HL-60/S4 treated with phorbol 12-myristate 13-acetate at 8.2 ng/mL for 4 days and 3 days (cell line): Measurements from ENCODE around the gene AGRN.
"Not testable (repeated sequence)": the region's sequence is repeated elsewhere in the genome, so short reads cannot be mapped to it uniquely, and the experiment has no call there.

Experiments used
- in situ Hi-C: fragments of 300-500 bp; cut with MboI; formaldehyde crosslinking; loops from 2 replicates; pipeline ENCODE4 v1.15.0; 2022; ENCODE audit warnings: low sequenced_read_pairs

Gene AGRN

DNA sequence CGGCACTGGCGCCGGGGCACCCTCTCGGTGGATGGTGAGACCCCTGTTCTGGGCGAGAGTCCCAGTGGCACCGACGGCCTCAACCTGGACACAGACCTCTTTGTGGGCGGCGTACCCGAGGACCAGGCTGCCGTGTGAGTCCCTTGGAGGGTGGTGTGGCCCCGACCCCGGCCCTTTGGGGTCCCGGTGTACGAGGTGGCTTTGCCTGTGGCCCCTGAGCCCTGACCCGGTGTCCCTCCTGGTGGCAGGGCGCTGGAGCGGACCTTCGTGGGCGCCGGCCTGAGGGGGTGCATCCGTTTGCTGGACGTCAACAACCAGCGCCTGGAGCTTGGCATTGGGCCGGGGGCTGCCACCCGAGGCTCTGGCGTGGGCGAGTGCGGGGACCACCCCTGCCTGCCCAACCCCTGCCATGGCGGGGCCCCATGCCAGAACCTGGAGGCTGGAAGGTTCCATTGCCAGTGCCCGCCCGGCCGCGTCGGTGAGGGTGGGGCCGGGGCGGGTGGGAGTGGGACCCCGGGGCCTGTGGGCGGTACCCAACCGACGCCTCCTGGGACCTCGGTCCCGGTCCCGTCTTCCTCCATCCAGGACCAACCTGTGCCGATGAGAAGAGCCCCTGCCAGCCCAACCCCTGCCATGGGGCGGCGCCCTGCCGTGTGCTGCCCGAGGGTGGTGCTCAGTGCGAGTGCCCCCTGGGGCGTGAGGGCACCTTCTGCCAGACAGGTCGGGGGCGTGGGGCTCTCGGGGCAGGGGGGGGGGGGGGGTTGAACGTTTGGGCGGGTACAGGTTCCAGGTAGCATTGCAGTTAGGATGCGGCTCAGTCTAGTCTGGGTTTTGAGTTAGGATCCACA is 29.6 kb downstream of the AGRN start:
- in situ Hi-C loops, result no loop called here

DNA sequence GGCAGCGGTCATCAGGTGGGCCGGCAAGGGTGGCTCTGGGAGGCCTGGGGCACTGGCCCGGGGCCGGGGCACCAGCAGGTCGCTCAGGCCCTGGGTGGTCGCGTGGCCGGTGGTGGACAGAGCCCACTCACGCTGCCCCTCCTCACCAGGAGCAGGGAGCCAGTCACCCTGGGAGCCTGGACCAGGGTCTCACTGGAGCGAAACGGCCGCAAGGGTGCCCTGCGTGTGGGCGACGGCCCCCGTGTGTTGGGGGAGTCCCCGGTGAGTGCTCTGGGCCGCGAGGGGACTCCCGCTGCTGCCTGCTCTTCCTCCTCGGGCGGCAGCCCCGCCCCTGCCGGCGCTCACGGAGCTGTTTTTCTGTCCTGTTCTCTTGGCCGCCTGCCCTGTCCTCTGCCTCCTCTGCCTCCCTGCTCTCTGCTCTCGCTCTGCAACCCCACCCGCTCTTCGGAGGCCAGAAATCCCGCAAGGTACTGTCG is 30.7 kb downstream of the AGRN start:
- in situ Hi-C loops, result no loop called here

DNA sequence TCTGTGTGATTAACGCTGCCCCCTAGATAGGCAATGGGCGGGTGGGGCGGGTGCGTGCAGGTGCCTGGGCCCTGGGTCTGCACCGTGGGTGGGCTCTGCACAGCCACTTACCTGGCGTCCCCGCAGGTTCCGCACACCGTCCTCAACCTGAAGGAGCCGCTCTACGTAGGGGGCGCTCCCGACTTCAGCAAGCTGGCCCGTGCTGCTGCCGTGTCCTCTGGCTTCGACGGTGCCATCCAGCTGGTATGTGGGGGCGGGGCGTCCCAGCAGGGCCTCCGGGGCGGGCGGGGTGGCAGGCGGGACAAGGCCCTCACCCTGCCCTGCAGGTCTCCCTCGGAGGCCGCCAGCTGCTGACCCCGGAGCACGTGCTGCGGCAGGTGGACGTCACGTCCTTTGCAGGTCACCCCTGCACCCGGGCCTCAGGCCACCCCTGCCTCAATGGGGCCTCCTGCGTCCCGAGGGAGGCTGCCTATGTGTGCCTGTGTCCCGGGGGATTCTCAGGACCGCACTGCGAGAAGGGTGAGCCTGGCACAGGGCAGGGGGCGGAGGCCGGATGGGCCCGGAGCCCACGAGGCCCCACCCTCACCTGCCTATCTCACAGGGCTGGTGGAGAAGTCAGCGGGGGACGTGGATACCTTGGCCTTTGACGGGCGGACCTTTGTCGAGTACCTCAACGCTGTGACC is 31.3 kb downstream of the AGRN start:
- in situ Hi-C loops, result no loop called here

DNA sequence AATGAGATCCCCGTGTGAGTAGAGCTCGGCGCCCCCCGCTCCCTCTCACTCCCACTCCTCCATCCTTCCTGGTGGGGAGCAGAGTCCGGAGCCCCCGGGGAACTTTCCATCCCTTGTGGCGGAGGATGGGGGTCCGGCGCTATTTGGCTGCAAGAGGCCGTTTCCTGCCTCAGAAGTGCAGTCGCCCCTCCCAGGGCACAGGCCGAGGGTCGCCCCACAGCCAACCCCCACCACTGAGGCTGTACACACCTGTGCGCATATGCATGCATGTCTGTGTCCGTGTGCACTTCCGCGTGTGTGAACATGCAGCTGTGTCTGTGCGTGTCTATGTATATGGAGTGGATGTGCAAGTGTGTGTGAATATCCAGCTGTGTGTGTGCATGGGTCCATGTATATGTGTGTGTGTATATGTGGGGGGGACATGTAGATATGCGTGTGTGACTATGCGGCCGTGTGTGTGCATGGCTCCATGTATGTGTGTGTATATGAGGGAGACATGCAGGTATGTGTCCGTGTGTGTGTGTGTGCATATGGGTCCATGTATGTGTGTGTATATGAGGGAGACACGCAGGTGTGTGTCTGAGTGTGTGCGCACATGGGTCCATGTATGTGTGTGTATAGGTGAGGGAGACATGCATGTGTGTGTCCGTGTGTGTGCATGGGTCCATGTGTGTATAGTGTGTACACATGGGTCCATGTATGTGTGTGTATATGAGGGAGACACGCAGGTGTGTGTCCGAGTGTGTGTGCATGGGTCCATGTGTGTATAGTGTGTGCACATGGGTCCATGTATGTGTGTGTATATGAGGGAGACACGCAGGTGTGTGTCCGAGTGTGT is 32.3 kb downstream of the AGRN start:
- in situ Hi-C loops, result no loop called here

DNA sequence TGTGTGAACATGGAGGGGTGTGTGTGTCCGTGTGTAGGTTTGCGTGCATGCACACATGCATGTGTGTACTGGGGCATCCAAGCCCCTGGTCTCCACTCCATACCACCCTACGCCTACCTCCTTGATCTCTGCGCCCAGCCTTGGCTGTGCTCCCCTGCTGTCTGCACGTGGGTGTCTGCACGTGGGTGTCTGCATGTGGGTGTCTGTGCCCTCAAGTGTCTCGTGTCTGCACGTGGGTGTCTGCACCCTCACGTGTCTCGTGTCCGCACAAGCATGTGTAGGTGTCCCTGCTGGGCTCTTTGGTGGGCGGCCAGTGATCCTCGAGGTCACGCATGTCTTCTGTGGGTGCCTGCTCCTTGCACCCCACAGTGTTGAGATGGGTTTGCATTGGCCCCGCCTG is 33.1 kb downstream of the AGRN start:
- in situ Hi-C loops, result no loop called here

DNA sequence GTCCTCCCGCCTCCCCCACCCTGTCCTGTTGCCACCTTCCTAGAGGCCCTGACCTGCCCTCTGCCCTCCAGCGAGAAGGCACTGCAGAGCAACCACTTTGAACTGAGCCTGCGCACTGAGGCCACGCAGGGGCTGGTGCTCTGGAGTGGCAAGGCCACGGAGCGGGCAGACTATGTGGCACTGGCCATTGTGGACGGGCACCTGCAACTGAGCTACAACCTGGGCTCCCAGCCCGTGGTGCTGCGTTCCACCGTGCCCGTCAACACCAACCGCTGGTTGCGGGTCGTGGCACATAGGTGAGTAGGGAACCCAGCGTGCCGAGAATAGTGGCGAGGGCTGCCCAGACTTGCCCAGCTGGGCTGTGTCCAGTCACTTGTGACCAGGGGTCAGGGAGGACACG is 33.8 kb downstream of the AGRN start:
- in situ Hi-C loops, result no loop called here

DNA sequence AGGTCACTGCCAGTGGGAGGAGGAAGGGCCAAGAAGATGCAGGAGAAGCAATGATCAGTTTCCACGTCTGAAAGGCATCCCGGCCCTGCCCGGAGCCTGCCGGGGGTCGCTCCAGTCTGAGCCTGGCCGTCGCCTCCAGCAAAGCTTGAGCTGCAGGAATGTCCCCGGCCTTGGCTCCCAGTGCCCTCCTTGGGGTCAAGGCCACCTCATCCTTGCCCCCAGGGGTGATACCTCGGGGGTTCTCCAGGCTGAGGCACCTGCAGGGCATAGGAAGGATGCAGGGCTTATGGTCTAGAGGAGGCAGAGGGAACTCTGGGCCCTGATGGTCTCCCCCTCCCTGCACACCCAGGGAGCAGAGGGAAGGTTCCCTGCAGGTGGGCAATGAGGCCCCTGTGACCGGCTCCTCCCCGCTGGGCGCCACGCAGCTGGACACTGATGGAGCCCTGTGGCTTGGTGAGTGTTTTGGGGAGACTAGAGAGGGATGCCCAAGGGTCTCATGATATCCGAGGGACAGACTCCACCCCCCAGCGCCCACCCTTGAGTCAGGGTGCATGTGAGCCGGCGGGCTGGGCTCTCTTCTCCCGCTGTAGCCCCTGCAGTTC is 34.3 kb downstream of the AGRN start:
- in situ Hi-C loops, result no loop called here

DNA sequence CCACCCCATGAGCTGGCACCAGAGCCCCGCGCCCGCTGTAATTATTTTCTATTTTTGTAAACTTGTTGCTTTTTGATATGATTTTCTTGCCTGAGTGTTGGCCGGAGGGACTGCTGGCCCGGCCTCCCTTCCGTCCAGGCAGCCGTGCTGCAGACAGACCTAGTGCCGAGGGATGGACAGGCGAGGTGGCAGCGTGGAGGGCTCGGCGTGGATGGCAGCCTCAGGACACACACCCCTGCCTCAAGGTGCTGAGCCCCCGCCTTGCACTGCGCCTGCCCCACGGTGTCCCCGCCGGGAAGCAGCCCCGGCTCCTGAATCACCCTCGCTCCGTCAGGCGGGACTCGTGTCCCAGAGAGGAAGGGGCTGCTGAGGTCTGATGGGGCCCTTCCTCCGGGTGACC is 35.1 kb downstream of the AGRN start:
- in situ Hi-C loops, result no loop called here

DNA sequence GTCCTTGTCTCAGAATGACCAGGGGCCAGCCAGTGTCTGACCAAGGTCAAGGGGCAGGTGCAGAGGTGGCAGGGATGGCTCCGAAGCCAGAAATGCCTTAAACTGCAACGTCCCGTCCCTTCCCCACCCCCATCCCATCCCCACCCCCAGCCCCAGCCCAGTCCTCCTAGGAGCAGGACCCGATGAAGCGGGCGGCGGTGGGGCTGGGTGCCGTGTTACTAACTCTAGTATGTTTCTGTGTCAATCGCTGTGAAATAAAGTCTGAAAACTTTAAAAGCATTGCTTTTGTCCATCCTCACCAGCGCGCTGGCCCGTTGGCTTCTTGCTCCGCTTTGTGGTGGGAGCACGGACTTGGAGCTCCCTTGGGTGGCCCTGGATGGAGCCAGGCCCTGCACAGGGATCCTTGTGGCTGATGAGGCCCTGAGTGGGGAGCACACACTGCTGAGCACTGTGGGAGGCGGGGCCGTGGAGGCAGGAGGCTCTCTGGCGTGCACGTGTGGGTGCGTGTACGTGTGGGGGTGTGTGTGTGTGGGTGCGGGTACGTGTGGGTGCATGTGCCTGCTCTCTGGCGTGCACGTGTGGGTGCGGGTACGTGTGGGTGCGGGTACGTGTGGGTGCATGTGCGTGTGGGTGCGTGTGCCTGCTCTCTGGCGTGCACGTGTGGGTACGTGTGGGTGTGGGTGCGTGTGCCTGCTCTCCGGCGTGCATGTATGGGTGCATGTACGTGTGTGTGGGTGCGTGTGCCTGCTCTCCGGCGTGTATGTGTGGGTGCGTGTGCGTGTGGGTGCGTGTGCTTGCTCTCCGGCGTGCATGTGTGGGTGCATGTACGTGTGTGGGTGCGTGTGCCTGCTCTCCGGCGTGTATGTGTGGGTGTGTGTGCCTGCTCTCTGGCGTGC is 36.2 kb downstream of the AGRN start:
- in situ Hi-C loops, result no loop called here

DNA sequence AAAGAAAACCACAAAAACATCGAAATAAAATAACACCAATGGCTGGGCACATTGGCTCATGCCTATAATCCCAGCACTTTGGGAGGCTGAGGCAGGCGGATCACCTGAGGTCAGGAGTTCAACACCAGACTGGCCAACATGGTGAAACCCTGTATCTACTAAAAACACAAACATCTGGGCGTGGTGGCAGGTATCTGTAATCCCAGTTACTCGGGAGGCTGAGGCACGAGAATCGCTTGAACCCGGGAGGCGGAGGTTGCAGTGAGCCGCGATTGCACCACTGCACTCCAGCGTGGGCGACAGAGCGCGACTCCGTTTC is 37.8 kb downstream of the AGRN start:
- in situ Hi-C loops, result not testable (repeated sequence)

DNA sequence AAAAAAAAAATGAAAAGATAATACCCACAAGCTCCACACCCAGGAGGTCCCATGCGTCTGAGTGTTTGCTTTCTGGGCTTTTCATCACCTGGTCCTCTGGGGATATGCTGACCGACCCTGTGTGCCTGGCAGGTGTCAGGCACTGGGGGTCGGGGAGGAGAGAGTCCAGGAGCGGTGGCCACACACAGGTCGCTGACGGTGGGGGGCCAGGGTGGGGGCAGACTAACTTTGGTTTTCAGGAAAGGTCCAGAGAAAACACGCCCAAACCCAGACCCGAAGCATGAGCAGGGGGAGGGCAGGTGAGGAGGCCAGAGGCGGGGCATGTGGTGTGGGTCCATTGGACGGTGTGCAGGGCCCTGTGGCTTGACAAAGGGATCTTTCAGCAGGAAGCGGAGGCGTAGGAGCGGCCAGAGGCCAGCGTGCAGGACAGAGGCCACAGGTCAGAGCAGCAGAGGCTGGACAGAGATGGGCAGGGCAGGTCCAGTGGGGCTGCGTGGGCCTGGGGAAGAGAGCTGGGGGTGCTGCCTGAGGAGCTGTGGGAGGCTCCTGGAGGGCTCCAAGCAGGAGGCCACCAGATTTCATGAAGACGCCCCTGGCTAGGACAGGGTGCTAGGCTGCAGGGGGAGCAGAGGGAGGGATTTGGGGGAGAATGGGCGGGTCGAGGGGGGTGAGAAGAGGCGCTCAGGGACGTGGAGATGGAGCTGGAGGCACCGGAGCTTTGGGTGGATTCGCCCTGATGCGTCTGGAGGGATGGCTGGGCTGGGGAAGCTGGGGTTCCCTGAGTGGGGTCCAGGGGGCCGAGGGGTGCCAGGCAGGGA is 38.4 kb downstream of the AGRN start:
- in situ Hi-C loops, result no loop called here

DNA sequence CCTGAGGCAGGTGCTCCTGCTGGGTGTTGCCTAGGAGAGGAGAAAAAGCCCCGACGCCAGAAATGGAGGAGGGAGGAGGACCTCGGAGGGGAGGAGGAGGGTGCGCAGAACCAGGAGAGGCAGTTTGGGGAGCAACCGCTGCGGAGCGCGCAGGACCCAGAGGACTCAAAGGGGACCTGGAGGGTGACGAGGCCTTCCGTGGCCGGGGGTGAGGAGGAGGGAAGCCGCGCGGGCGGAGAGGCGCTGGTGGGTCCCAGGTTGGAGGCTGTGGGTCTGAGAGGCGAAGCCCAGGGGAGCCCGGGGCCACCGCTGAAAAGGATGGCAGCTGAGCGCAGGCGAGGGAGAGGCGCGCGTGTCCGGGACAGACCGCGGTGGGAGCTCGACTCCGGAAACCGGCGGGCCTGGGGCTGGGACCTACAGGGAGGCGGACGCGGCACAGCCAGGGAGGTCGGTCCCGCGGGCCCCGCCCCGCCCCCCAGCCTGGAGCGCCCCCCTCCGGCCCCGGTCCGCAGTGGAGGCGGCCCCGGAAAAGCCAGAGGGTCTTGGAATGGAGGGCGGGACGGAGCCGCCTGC is 39.1 kb downstream of the AGRN start:
- in situ Hi-C loops, result no loop called here

DNA sequence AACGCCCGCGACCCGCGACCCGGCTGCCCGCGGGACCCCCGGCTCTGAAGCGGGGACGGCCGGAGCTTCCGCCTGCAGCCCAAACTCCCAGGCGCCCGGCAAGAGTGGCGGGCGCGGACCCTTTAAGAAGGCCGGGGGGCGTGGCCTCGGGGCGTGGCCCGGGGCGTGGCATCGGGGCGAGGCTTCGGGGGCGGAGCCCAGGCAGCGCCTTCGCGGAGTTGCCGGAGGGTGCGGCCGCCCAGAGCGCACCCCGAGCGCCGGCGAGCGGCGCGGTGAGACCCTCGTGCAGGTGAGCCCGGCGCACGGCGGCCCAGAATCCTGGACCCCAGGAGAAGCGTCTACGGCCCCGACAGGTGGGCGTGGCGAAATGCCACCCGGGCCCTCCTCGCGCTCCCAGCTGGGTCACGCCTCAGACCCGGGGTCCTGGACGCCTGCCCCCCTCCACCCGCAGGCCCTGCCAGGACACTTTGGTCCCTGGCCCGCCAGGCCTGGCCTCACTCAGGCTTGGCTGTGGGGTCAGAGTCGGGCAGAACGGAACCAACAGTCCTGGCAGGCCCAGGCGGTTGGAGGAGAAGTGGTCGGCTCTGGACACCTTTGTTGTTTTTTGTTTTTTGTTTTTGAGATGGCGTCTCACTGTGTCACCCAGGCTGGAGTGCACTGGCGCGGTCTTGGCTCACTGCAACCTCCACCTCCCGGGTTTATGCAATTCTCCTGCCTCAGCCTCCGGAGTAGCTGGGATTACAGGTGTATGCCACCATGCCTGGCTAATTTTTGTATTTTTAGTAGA is 39.8 kb downstream of the AGRN start:
- in situ Hi-C loops, result no loop called here

DNA sequence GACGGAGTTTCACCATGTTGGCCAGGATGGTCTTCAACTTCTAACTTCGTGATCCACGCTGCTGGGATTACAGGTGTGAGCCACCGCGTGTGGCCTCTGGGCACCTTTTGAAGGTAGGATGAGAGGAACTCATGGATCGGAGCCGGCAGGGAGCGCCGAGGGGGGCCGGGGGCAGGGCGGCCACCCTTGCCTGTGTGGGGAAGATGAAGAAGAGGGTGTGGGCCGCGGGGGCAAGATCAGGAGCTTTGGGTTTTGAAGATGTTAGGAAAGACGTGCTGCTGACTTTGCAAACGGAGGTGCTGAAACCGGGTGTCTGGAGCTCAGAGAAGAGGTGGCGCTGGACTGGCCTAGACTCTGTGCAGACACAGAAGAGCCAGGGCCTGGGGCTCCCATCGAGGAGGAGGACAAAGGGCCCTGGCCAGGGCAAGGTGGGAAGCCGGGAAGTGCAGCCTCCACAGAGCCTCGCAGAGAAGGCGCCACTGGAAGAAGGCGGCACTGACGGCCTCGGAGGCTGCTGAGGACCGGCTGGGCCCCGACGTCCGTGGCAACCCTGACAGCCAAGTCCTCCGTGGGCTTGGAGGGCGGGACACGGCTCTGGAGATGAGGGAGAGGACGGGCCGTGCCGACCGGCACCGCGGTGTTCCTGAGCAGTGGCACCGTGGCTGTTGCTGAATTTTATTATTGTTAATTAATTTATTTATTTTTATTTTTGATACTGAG is 40.5 kb downstream of the AGRN start:
- in situ Hi-C loops, result no loop called here

DNA sequence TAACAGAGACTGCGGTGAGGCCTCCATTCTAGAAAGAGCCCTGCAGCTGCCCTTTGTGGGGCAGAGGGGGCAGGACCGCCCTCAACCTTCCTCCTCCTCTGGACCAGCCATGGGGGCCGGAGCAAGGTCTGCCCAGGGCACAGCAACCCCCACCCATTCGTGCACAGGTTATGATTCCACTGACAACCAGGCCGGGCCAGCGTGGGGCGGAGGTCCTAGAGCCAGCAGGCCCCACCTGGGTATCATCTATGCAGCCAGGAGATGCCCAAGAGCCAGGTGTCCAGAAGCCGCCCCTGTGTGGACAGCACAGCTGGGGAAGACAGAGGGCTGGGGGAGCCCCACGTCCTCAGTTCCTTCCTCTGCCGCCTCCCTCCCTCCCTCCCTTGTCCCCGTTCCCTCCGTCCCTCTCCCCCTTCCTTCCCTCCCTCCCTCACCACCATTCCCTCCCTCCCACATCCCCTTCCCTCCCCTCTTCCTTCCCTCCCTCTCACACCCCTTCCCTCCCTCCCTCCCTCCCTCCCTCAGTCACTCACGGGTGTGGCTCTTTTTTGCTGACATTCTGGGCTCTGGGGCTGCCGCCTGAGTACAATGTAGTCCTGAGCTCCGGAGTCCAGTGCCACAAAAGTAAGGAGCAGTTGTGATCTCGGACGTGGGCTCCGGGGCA is 41.9 kb downstream of the AGRN start:
- in situ Hi-C loops, result no loop called here

DNA sequence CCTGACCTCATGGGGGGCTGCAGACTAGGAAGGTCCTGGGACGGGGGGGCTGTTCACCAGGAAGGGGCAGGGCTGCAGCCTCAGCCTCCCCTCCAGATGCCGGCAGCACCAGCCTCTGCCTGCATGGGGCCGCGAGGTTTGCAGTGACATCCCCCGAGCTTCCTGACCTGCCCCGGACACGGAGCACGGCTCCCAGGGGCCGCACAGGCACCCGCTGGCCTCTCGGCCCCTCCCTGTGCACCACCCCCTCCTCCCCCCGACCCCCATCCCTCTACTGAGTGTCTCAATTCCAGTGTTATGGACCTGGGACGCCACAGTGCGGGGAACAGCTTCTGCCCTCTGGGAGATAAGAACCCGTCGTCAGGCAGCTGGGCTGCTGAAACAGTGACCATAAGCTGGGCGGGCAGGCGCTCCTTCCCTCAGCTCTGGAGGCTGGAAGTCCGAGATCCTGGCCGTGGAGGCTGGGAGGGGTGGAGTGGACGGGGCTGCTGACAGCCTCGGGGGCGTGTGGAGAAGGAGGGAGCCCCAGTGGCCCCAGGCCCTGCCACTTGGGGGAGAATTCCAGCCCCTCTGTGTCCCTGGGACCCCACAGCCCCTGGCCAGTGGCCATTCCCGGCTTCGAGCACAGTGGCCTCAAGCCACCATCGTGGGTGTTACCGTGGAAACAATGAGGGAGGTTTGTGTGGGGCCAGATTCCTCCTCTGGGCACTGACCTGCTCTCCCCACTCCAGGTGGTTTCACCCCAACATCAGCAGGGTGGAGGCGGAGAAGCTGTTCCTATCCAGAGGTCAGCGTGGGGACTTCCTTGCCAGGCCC is 42.6 kb downstream of the AGRN start:
- in situ Hi-C loops, result no loop called here
